SK-N-SH (cell line): ENCODE results near the gene PRG3. TPM values are rescaled to one million over a fixed set of nuclear protein-coding genes. Genes with fewer than 3 reads are reported as not detected.

Experiments used
- CTCF ChIA-PET: fragments of 300-600, 350-600 bp; formaldehyde crosslinking; extraction: SDS; loops from one replicate; lab custom pipeline; 2021; lab: Yijun Ruan, JAX
- POLR2A ChIA-PET: fragments of 350-600 bp; sonication (Branson Sonifier 250); formaldehyde crosslinking; extraction: SDS; loops from one replicate; lab custom pipeline; 2020; ENCODE audit warnings: antibody characterized with exemption, inconsistent platforms; lab: Yijun Ruan, JAX
- DNase-seq: peaks from one replicate; pipeline ENCODE4 v3.0.0; 2012
- H2AFZ ChIP-seq: fragments of 200-600 bp; sonication (generic); 2 replicates; pipeline ENCODE4 v1.8.1; 2016; ENCODE audit warnings: antibody characterized with exemption, mild to moderate bottlenecking, low read depth
- H3F3A ChIP-seq: fragments of 200-600 bp; sonication (generic); replicated peaks from 2 replicates; pipeline ENCODE3; 2016; ENCODE audit warnings: antibody characterized with exemption, mild to moderate bottlenecking; ENCODE audit not compliant: insufficient read depth
- H3K27ac ChIP-seq, 2 experiments: fragments of 200-500 bp in 1 of 2; fragments of 200-600 bp in 1 of 2; sonication (Bioruptor generic) in 1 of 2; sonication (generic), shearing (Covaris generic) in 1 of 2; 2 replicates each; pipeline versions ENCODE4 v1.5.1 to v1.6.1; 2014 to 2016; ENCODE audit warnings: low read depth in 2 of 2, inconsistent platforms in 1 of 2, low read length in 1 of 2, mild to moderate bottlenecking in 1 of 2, mixed read lengths in 1 of 2
- H3K27me3 ChIP-seq: fragments of 200-600 bp; sonication (generic), shearing (Covaris generic); 2 replicates; pipeline ENCODE4 v1.6.1; 2016; ENCODE audit warnings: mixed run types; ENCODE audit not compliant: insufficient read depth
- H3K36me3 ChIP-seq, 2 experiments: fragments of 200-500 bp in 1 of 2; fragments of 200-600 bp in 1 of 2; sonication (Bioruptor generic) in 1 of 2; sonication (generic) in 1 of 2; replicated peaks in 1 of 2; 2 replicates each; pipeline versions ENCODE3 to v1.5.1; 2014 to 2016; ENCODE audit warnings: low read length in 1 of 2, mild to moderate bottlenecking in 1 of 2; ENCODE audit not compliant: insufficient read depth in 2 of 2, control insufficient read depth in 1 of 2
- H3K4me1 ChIP-seq, 2 experiments: fragments of 200-500 bp in 1 of 2; fragments of 200-600 bp in 1 of 2; sonication (Bioruptor generic) in 1 of 2; sonication (generic), shearing (Covaris generic) in 1 of 2; 2 replicates each; pipeline versions ENCODE4 v1.5.1 to v1.6.1; 2014 to 2016; ENCODE audit warnings: low read depth in 1 of 2, low read length in 1 of 2, mixed run types in 1 of 2; ENCODE audit not compliant: insufficient read depth in 2 of 2, control insufficient read depth in 1 of 2
- H3K4me2 ChIP-seq: fragments of 200-600 bp; sonication (generic), shearing (Covaris generic); 2 replicates; pipeline ENCODE4 v1.6.1; 2017; ENCODE audit warnings: mixed run types
- H3K4me3 ChIP-seq, 2 experiments: fragments of 200-500 bp in 1 of 2; fragments of 200-600 bp in 1 of 2; sonication (Bioruptor generic) in 1 of 2; sonication (generic), shearing (Covaris generic) in 1 of 2; 2 replicates each; pipeline versions ENCODE4 v1.5.1 to v1.8.1; 2014 to 2016; ENCODE audit warnings: low read depth in 2 of 2, inconsistent platforms in 1 of 2, low read length in 1 of 2, mild to moderate bottlenecking in 1 of 2, mixed read lengths in 1 of 2, moderate library complexity in 1 of 2
- H3K79me2 ChIP-seq: fragments of 200-600 bp; sonication (generic); 2 replicates; pipeline ENCODE4 v1.8.1; 2017; ENCODE audit warnings: mild to moderate bottlenecking; ENCODE audit not compliant: insufficient read depth
- H3K9ac ChIP-seq: fragments of 200-600 bp; sonication (generic); 2 replicates; pipeline ENCODE4 v1.6.1; 2017; ENCODE audit warnings: mixed run types
- H3K9me2 ChIP-seq: fragments of 200-600 bp; sonication (generic); 2 replicates; pipeline ENCODE4 v1.6.1; 2017; ENCODE audit warnings: mixed run types
- H3K9me3 ChIP-seq: fragments of 200-600 bp; sonication (generic); 2 replicates; pipeline ENCODE4 v1.6.1; 2017; ENCODE audit warnings: mixed run types, mild to moderate bottlenecking, moderate library complexity
- H4K20me1 ChIP-seq: fragments of 200-600 bp; sonication (generic); 2 replicates; pipeline ENCODE4 v1.6.1; 2017; ENCODE audit warnings: mild to moderate bottlenecking, mixed run types; ENCODE audit not compliant: insufficient read depth
- CHD2 ChIP-seq: fragments of 150-350 bp; IDR thresholded peaks from 2 replicates; pipeline ENCODE4 v1.6.1; 2018; ENCODE audit warnings: low read length; ENCODE audit not compliant: partially characterized antibody
- ELF1 ChIP-seq: IDR thresholded peaks from 2 replicates; pipeline ENCODE4 v1.4.0; 2012
- EP300 ChIP-seq, 2 experiments: IDR thresholded peaks; 2 replicates each; pipeline versions ENCODE4 v1.4.0 to v1.6.1; 2012; ENCODE audit warnings: borderline replicate concordance in 1 of 2, low read depth in 1 of 2, low read length in 1 of 2
- FOSL2 ChIP-seq: IDR thresholded peaks from 2 replicates; pipeline ENCODE4 v1.4.0; 2012; ENCODE audit warnings: low read depth, mild to moderate bottlenecking, moderate library complexity, borderline replicate concordance
- FOXJ3 ChIP-seq: sonication (generic); formaldehyde crosslinking; IDR thresholded peaks from 2 replicates; pipeline ENCODE4 v1.5.1; 2020; ENCODE audit warnings: mild to moderate bottlenecking, missing genetic modification reagents
- GATA2 ChIP-seq: sonication (generic); formaldehyde crosslinking; IDR thresholded peaks from 2 replicates; pipeline ENCODE4 v1.5.0; 2020; ENCODE audit warnings: mild to moderate bottlenecking, missing genetic modification reagents
- MXI1 ChIP-seq: IDR thresholded peaks from 2 replicates; pipeline ENCODE4 v1.6.1; 2012; ENCODE audit warnings: mild to moderate bottlenecking, low read depth, low read length, improper control_type of control experiment
- NFIC ChIP-seq: IDR thresholded peaks from 2 replicates; pipeline ENCODE4 v1.4.0; 2012; ENCODE audit warnings: borderline replicate concordance
- NRF1 ChIP-seq: IDR thresholded peaks from 2 replicates; pipeline ENCODE4 v1.6.1; 2012; ENCODE audit warnings: low read depth, mild to moderate bottlenecking, low read length
- RFX5 ChIP-seq: IDR thresholded peaks from 2 replicates; pipeline ENCODE4 v1.6.1; 2012; ENCODE audit warnings: mild to moderate bottlenecking, improper control_type of control experiment, low read length
- SIN3A ChIP-seq: IDR thresholded peaks from 2 replicates; pipeline ENCODE4 v1.6.1; 2012; ENCODE audit warnings: low read depth, mild to moderate bottlenecking, low read length, moderate library complexity, borderline replicate concordance
- SMC3 ChIP-seq: IDR thresholded peaks from 2 replicates; pipeline ENCODE4 v1.6.1; 2012; ENCODE audit warnings: low read depth, low read length, improper control_type of control experiment
- TCF12 ChIP-seq: IDR thresholded peaks from 2 replicates; pipeline ENCODE4 v1.4.0; 2012
- TEAD4 ChIP-seq: IDR thresholded peaks from 2 replicates; pipeline ENCODE4 v1.4.0; 2012; ENCODE audit warnings: mild to moderate bottlenecking, borderline replicate concordance; ENCODE audit not compliant: insufficient read depth
- WGBS: methylation state at CpG from one replicate; pipeline ENCODE4 v1.1.6; 2017; ENCODE audit warnings: low lambda C conversion rate; 5-methylcytosine and 5-hydroxymethylcytosine counted together
- polyA plus RNA-seq, 3 experiments: library from polyadenylated mRNA; depleted of rRNA; stranded (reverse); fragments of >200 nt; gene quantifications; 2 replicates each; pipeline ENCODE4 v1.2.3, GENCODE V29; 2012
- TF ChIP-seq, protein P1 (sequence below): IDR thresholded peaks from 2 replicates; pipeline ENCODE4 v1.4.0; 2012; ENCODE audit warnings: low read depth, borderline replicate concordance
- TF ChIP-seq, protein P2 (sequence below): fragments of 150-350 bp; IDR thresholded peaks from 2 replicates; pipeline ENCODE4 v1.6.1; 2017; ENCODE audit warnings: antibody characterized with exemption, low read length, low read depth, borderline replicate concordance
- TF ChIP-seq, protein P3 (sequence below): IDR thresholded peaks from 2 replicates; pipeline ENCODE4 v1.4.0; 2012; ENCODE audit warnings: low read depth

PRG3 gene
- polyA plus RNA-seq, 1 of the 3 experiments (the other 2 are of a cell fraction): not detected

DNA sequence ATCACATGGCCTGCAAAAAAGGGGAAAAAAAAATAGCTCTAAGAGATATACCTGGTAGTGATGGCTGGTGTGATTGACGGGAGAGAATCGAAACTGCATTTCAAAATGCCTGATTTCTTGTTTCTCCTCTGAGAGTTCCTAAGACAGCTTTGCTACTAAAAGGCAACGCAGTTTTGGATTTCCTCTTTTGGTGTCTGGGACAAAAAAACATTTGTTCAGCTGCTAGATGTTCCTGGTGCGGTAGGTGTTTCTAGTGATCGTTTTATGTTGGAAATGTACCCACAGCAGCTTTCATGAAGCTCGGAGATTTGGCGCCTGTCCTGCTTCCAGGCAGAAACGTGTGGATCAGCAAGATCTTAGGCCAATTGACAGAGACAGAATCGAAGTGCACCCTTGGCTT, 24.7 kb downstream of the PRG3 start:
- H4K20me1 ChIP-seq: no peaks in the 10 kb centered on the region
- ChIA-PET CTCF (interaction anchor here (0.8 to 2.4 kb wide), 3 partner anchors 10 to 137 kb away, joined by 3 to 12 read pairs (median 7); no protein-coding TSS in a partner anchor), POLR2A (no interaction called here)
- H3K4me3 ChIP-seq: no peak overlapping the region
- H3K9me2 ChIP-seq: no peaks in the 10 kb centered on the region
- H3K79me2 ChIP-seq: no peaks in the 10 kb centered on the region
- no peak overlapping the region for H3K4me2 ChIP-seq
- peaks cover 4% of the 10 kb centered on the region; the same call in 1 of the 2 replicates for H3K27me3 ChIP-seq
- TF ChIP-seq, protein P1, sequence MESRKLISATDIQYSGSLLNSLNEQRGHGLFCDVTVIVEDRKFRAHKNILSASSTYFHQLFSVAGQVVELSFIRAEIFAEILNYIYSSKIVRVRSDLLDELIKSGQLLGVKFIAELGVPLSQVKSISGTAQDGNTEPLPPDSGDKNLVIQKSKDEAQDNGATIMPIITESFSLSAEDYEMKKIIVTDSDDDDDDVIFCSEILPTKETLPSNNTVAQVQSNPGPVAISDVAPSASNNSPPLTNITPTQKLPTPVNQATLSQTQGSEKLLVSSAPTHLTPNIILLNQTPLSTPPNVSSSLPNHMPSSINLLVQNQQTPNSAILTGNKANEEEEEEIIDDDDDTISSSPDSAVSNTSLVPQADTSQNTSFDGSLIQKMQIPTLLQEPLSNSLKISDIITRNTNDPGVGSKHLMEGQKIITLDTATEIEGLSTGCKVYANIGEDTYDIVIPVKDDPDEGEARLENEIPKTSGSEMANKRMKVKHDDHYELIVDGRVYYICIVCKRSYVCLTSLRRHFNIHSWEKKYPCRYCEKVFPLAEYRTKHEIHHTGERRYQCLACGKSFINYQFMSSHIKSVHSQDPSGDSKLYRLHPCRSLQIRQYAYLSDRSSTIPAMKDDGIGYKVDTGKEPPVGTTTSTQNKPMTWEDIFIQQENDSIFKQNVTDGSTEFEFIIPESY: no peak
- TF ChIP-seq, protein P2, sequence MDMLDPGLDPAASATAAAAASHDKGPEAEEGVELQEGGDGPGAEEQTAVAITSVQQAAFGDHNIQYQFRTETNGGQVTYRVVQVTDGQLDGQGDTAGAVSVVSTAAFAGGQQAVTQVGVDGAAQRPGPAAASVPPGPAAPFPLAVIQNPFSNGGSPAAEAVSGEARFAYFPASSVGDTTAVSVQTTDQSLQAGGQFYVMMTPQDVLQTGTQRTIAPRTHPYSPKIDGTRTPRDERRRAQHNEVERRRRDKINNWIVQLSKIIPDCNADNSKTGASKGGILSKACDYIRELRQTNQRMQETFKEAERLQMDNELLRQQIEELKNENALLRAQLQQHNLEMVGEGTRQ: no peak
- no peak for DNase-seq
- no peak overlapping the region for H2AFZ ChIP-seq
- no peak overlapping the region for H3K9ac ChIP-seq
- 62% methylated on average over 9 of the region's 9 CpGs for WGBS
- H3K36me3 ChIP-seq: no peaks in the 10 kb centered on the region
- H3K4me1 ChIP-seq: no peaks in the 10 kb centered on the region; a peak in 1 of 4 replicates
- H3F3A ChIP-seq: no peaks in the 10 kb centered on the region
- no peaks in the 10 kb centered on the region for H3K9me3 ChIP-seq
- H3K27ac ChIP-seq: no peak overlapping the region

DNA sequence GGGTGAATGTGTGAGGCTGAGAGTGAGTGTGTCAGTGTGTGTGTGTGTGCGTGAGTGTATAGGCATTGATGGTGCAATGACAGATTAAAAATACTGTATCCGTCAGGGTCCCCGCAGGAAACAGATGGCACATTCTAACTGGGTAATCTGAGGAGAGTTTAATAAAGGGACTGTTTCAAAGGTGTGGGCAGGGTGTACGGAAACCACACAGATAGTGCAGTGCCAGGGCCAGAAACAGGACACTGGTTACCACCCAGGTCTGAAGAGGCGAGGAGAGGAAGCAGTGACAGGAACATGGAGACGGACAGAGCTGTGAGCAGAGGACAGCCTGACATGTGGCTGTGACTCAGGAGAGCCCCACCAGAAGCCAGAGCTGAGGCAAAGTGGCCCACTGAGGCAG, 26.3 kb downstream of the PRG3 start:
- Histone ChIP-seq H3K4me3 (no peak overlapping the region), H2AFZ (no peak overlapping the region), H3K4me2 (no peak overlapping the region), H3K27me3 (peaks cover 4% of the 10 kb centered on the region; the same call in 1 of the 2 replicates), H4K20me1 (no peaks in the 10 kb centered on the region), H3K27ac (no peak overlapping the region), H3K36me3 (no peaks in the 10 kb centered on the region), H3K79me2 (no peaks in the 10 kb centered on the region), H3K9me2 (no peaks in the 10 kb centered on the region)
- no peak for DNase-seq
- POLR2A ChIA-PET: no interaction called here
- CTCF ChIA-PET: no interaction called here
- no peak for TF ChIP-seq RFX5
- TF ChIP-seq, protein P2: no peak
- TF ChIP-seq, all 33 proteins: peak for 0
- H3K9me3 ChIP-seq: no peaks in the 10 kb centered on the region
- H3K9ac ChIP-seq: no peak overlapping the region
- H3K4me1 ChIP-seq: peaks cover 0 to under 1% of the 10 kb centered on the region in 2 experiments; a peak in 1 of 4 replicates
- no peaks in the 10 kb centered on the region for H3F3A ChIP-seq
- 75% methylated on average over 6 of the region's 6 CpGs for WGBS

DNA sequence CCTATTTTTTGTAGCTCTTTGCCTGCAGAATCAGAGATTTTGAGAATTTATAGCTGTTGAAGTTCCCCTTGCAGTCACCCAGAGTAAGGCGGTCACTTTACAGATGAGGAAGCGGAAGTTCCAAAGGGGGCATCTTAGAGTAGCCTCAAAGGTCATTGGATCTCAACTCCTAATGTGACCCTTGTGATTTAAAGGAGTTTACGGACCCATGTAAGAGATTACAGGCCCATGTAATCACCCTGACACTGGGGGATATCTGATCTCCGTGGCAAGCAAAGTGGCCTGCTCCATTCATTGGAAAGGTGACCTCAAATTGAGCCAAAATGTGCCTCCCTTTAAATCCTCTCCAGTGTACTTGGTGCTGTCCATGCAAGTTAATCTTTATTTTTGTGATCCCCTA, 27.1 kb downstream of the PRG3 start:
- ChIA-PET POLR2A (no interaction called here), CTCF (interaction anchor here (1.0 to 1.2 kb wide), 3 partner anchors 70 to 105 kb away, joined by 3 read pairs; no protein-coding TSS in a partner anchor)
- Histone ChIP-seq H3K79me2 (no peaks in the 10 kb centered on the region), H3F3A (no peaks in the 10 kb centered on the region), H4K20me1 (no peaks in the 10 kb centered on the region), H3K27ac (no peak overlapping the region), H3K27me3 (peaks cover 4% of the 10 kb centered on the region; the same call in 1 of the 2 replicates), H3K9me2 (no peaks in the 10 kb centered on the region), H3K4me2 (no peak overlapping the region), H3K36me3 (no peaks in the 10 kb centered on the region), H3K9ac (no peak overlapping the region), H3K4me1 (peaks cover 0 to 2% of the 10 kb centered on the region in 2 experiments; a peak in 1 of 4 replicates), H2AFZ (no peak overlapping the region), H3K9me3 (no peaks in the 10 kb centered on the region), H3K4me3 (no peak overlapping the region)
- 72% methylated on average over 4 of the region's 4 CpGs for WGBS
- DNase-seq: no peak
- TF ChIP-seq FOSL2 (no peak), SMC3 (no peak), TEAD4 (no peak), CHD2 (no peak), GATA2 (CRISPR knock-in tag) (no peak), FOXJ3 (CRISPR knock-in tag) (no peak), TCF12 (no peak), MXI1 (no peak), NRF1 (no peak), EP300 (IDR thresholded peaks at IDR 0.05; ENCODE audit: borderline replicate concordance in 1 of 2, low read depth in 1 of 2, low read length in 1 of 2) (no peak), NFIC (no peak), ELF1 (no peak), SIN3A (no peak)
- TF ChIP-seq, protein P3, sequence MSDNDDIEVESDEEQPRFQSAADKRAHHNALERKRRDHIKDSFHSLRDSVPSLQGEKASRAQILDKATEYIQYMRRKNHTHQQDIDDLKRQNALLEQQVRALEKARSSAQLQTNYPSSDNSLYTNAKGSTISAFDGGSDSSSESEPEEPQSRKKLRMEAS: no peak
- TF ChIP-seq, protein P2: no peak
